ENCODE results near the gene CYSTM1.

DNA sequence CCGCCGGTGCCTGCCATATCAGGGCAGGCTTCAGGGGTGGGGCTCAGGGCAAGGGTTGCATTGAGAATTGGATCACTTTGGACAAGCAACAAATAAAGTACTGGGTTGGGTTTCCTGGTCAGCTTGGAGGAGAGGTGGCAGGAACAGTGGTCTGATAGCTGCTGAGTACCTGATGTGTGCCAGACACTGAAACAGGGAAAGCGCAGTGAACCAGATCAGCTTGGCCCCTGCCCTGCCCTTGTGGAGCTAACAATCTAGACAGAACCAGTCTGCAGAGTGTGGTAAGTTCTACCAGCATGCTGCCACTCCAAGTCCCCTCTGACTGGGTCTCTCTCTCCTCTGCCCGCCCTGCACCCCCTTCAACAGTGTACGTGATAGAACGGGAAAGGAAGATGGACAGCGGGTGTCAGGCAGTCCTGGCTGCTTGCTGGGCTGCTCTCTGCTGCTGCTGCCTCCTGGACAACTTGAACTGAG lies 53.4 kb downstream of the CYSTM1 start:
- TF ChIP-seq CTCF (IDR thresholded peaks at IDR 0.05; ENCODE audit: low read depth, low read length) (no peak), POLR2A (IDR thresholded peaks at IDR 0.05; ENCODE audit: extremely low read depth, insufficient read length) (no peak)
- TF ChIP-seq, protein P1, sequence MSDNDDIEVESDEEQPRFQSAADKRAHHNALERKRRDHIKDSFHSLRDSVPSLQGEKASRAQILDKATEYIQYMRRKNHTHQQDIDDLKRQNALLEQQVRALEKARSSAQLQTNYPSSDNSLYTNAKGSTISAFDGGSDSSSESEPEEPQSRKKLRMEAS (IDR thresholded peaks at IDR 0.05; ENCODE audit: low read depth, low read length), result no peak

Data from NB4 (cell line).